ENCODE measurements around the gene IMPA2.

GRCh38 chr18:12027046-12027445 lies 45.7 kb downstream of the IMPA2 start:
- TF ChIP-seq CTCF (IDR thresholded peaks at IDR 0.05; ENCODE audit: poor library complexity) (no peak), EZH2phosphoT487 (IDR thresholded peaks at IDR 0.05; ENCODE audit: low read depth, severe bottlenecking, unreplicated experiment) (no peak), EZH2 (IDR thresholded peaks at IDR 0.05; ENCODE audit: borderline replicate concordance) (no peak)

All from hepatocyte (in vitro differentiated cells).